ENCODE results near the gene TXK.

The TXK gene

GRCh38 chr4:48175806-48176205 is 41.8 kb upstream of the TXK start:
- TF ChIP-seq CTCF (conservative IDR thresholded peaks at IDR 0.05; ENCODE audit: low read length) = no peak
- Histone ChIP-seq H3K79me2 (ENCODE audit: insufficient read depth, low read length) (peaks cover 63% of the 10 kb centered on the region), H3K9ac (ENCODE audit: low read depth, low read length, poor library complexity, severe bottlenecking) (no peak overlapping the region), H3F3A (ENCODE audit: low read depth) (no peaks in the 10 kb centered on the region; the same call in 1 of the 2 replicates), H3K36me3 (ENCODE audit: insufficient read depth, low read length) (peaks cover 48% of the 10 kb centered on the region; the same call in 1 of the 2 replicates), H4K20me1 (ENCODE audit: insufficient read depth, low read length, poor library complexity, severe bottlenecking) (peaks cover 14% of the 10 kb centered on the region), H3K4me2 (ENCODE audit: low read depth, low read length, poor library complexity, severe bottlenecking) (peak overlapping the region; percentile 17), H3K27me3 (ENCODE audit: insufficient read depth, low read length, poor library complexity, severe bottlenecking) (no peaks in the 10 kb centered on the region), H2AFZ (ENCODE audit: low read length) (no peak overlapping the region), H3K9me2 (replicated peaks; ENCODE audit: low read depth, low read length) (no peaks in the 10 kb centered on the region), H3K9me3 (ENCODE audit: insufficient read depth, low read depth, low read length) (peaks cover 7% of the 10 kb centered on the region; the same call in 1 of the 2 replicates), H3K4me3 (ENCODE audit: low read length, poor library complexity, severe bottlenecking) (no peak overlapping the region), H3K4me1 (ENCODE audit: insufficient read depth, low read length, poor library complexity, severe bottlenecking) (peaks cover 36% of the 10 kb centered on the region)

GRCh38 chr4:48175328-48175727 is 41.3 kb upstream of the TXK start:
- Histone ChIP-seq H4K20me1 (ENCODE audit: insufficient read depth, low read length, poor library complexity, severe bottlenecking) (peaks cover 14% of the 10 kb centered on the region), H3K27me3 (ENCODE audit: insufficient read depth, low read length, poor library complexity, severe bottlenecking) (no peaks in the 10 kb centered on the region), H3K9ac (ENCODE audit: low read depth, low read length, poor library complexity, severe bottlenecking) (no peak overlapping the region), H3K4me2 (ENCODE audit: low read depth, low read length, poor library complexity, severe bottlenecking) (peak overlapping the region; percentile 17), H3K4me3 (ENCODE audit: low read length, poor library complexity, severe bottlenecking) (no peak overlapping the region), H3K36me3 (ENCODE audit: insufficient read depth, low read length) (peaks cover 50% of the 10 kb centered on the region; the same call in 1 of the 2 replicates), H3K9me3 (ENCODE audit: insufficient read depth, low read depth, low read length) (peaks cover 7% of the 10 kb centered on the region; the same call in 1 of the 2 replicates), H3K79me2 (ENCODE audit: insufficient read depth, low read length) (peaks cover 58% of the 10 kb centered on the region), H3K4me1 (ENCODE audit: insufficient read depth, low read length, poor library complexity, severe bottlenecking) (peaks cover 31% of the 10 kb centered on the region), H3K9me2 (replicated peaks; ENCODE audit: low read depth, low read length) (no peaks in the 10 kb centered on the region), H3F3A (ENCODE audit: low read depth) (no peaks in the 10 kb centered on the region; the same call in 1 of the 2 replicates), H2AFZ (ENCODE audit: low read length) (no peak overlapping the region)
- TF ChIP-seq EZH2phosphoT487 (IDR thresholded peaks at IDR 0.05; ENCODE audit: borderline replicate concordance) (no peak), CTCF (conservative IDR thresholded peaks at IDR 0.05; ENCODE audit: low read length) (no peak)

- Histone ChIP-seq H3K27me3 (ENCODE audit: insufficient read depth, low read length, poor library complexity, severe bottlenecking) (no peaks in the 10 kb centered on the region), H3K36me3 (ENCODE audit: insufficient read depth, low read length) (peaks cover 67% of the 10 kb centered on the region; the same call in 1 of the 2 replicates), H3K4me1 (ENCODE audit: insufficient read depth, low read length, poor library complexity, severe bottlenecking) (peaks cover 29% of the 10 kb centered on the region), H3K79me2 (ENCODE audit: insufficient read depth, low read length) (peaks cover 40% of the 10 kb centered on the region; the same call in 1 of the 2 replicates), H3K9ac (ENCODE audit: low read depth, low read length, poor library complexity, severe bottlenecking) (no peak overlapping the region), H2AFZ (ENCODE audit: low read length) (no peak overlapping the region), H3F3A (ENCODE audit: low read depth) (no peaks in the 10 kb centered on the region; the same call in 1 of the 2 replicates), H3K9me3 (ENCODE audit: insufficient read depth, low read depth, low read length) (peaks cover 7% of the 10 kb centered on the region; the same call in 1 of the 2 replicates), H3K9me2 (replicated peaks; ENCODE audit: low read depth, low read length) (no peaks in the 10 kb centered on the region), H4K20me1 (ENCODE audit: insufficient read depth, low read length, poor library complexity, severe bottlenecking) (peaks cover 14% of the 10 kb centered on the region), H3K4me3 (ENCODE audit: low read length, poor library complexity, severe bottlenecking) (no peak overlapping the region), H3K4me2 (ENCODE audit: low read depth, low read length, poor library complexity, severe bottlenecking) (peak overlapping the region; percentile 48)
- TF ChIP-seq EZH2phosphoT487 (IDR thresholded peaks at IDR 0.05; ENCODE audit: borderline replicate concordance) = no peak
- no peak for TF ChIP-seq CTCF (conservative IDR thresholded peaks at IDR 0.05; ENCODE audit: low read length)
Measured at GRCh38 chr4:48173056-48173991, 39.3 kb upstream of the TXK start.
